Activated effector memory CD4-positive, alpha-beta T cell treated with anti-CD3 and anti-CD28 coated beads, Interleukin-2, amount 50 U/mL, for 16 hours (primary cell): ENCODE results near the gene CERS4.
"Not testable (repeated sequence)": the region's sequence is repeated elsewhere in the genome, so short reads cannot be mapped to it uniquely, and the experiment has no call there.

Experiments
- DNase-seq: peaks from one replicate; pipeline ENCODE4 v3.0.0-alpha.2; 2020

CERS4 gene

GRCh38 chr19:8208922-8209461 is at the start of gene CERS4:
TSS of gene CERS4 (plus strand) at chr19:8209370. CDS start at chr19:8251077, 41,707 bp downstream.
- DNase-seq, result peak; percentile 92

GRCh38 chr19:8161135-8161646 is 48.0 kb upstream of the CERS4 start:
- DNase-seq, result no peak

- DNase-seq, result no peak
Observed at GRCh38 chr19:8163759-8164158, 45.4 kb upstream of the CERS4 start.

- DNase-seq, result no peak
Observed at GRCh38 chr19:8167985-8168384, 41.2 kb upstream of the CERS4 start.

- no peak for DNase-seq
Observed at GRCh38 chr19:8168537-8168936, 40.6 kb upstream of the CERS4 start.

GRCh38 chr19:8174706-8175105 is 34.5 kb upstream of the CERS4 start:
- DNase-seq, result no peak

GRCh38 chr19:8180018-8180417 is 29.2 kb upstream of the CERS4 start:
- DNase-seq, result no peak

GRCh38 chr19:8184274-8184673 is 24.9 kb upstream of the CERS4 start:
- no peak for DNase-seq

GRCh38 chr19:8185343-8186068 is 23.7 kb upstream of the CERS4 start:
- no peak for DNase-seq

GRCh38 chr19:8192221-8192820 is 16.8 kb upstream of the CERS4 start:
- no peak for DNase-seq

GRCh38 chr19:8194528-8195267 is 14.5 kb upstream of the CERS4 start:
- peak; percentile 77 for DNase-seq

- DNase-seq, result no peak
Observed at GRCh38 chr19:8196271-8196927, 12.8 kb upstream of the CERS4 start.

GRCh38 chr19:8203288-8204120 is 5.7 kb upstream of the CERS4 start:
- not testable (repeated sequence) for DNase-seq

GRCh38 chr19:8204961-8205360 is 4.2 kb upstream of the CERS4 start:
- no peak for DNase-seq

GRCh38 chr19:8206147-8207087 is 2.8 kb upstream of the CERS4 start:
- no peak for DNase-seq

GRCh38 chr19:8207326-8207725 is 1.8 kb upstream of the CERS4 start:
- DNase-seq, result not testable (repeated sequence)

GRCh38 chr19:8208119-8208921 is 850 bp upstream of the CERS4 start:
- no peak for DNase-seq

GRCh38 chr19:8209462-8210378 is 550 bp downstream of the CERS4 start:
- peak; percentile 93 for DNase-seq
